ENCODE results near the gene COL4A6. TPM values are rescaled to one million over a fixed set of nuclear protein-coding genes. Genes with fewer than 3 reads are reported as not detected.

The COL4A6 gene
- total RNA-seq, 1 experiment from 2014 or later = 2.4 TPM

DNA sequence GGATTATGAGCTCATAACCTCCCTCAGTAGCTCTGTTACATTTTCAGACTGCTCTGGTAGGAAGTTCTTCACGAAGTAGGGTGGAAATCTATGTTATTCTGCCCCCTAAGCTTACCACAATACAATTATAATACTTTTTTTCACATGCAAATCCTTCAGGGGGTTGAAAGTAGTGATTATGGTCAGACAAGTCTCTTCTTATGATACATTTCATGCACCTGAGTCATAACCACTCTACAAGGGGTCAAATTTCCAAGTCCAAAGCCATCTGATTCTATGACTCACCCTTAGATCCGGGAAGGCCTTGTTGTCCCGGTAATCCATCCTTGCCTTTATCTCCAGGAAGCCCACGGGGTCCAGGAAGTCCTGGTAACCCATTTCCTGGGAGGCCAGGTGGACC lies 251.4 kb downstream of the COL4A6 start:
- H3K9me2 ChIP-seq (ENCODE audit: insufficient read depth) = no peaks in the 10 kb centered on the region
- ATAC-seq = peak; percentile 88
- CTCF ChIA-PET = no interaction called here
- H3K9me3 ChIP-seq (ENCODE audit: control insufficient read depth in 1 of 2, insufficient read depth in 1 of 2, low read depth in 1 of 2, low read length in 2 of 2) = no peaks in the 10 kb centered on the region
- no peak overlapping the region for H3K9ac ChIP-seq (ENCODE audit: low read length)
- intact Hi-C loops (cut with micrococcal nuclease) = no loop called here
- peak overlapping the region; percentile 62 for H3K4me2 ChIP-seq (ENCODE audit: low read length)
- H3K4me3 ChIP-seq (replicated peaks in 1 of 2; ENCODE audit: low read depth in 1 of 2, low read length in 2 of 2) = no peak overlapping the region
- TF ChIP-seq JUND (IDR thresholded peaks at IDR 0.05) (peak; percentile 77), TCF7L2 (IDR thresholded peaks at IDR 0.05; ENCODE audit: borderline replicate concordance, extremely low read depth, insufficient read depth, insufficient read length) (peak; percentile 72), FOSL1 (IDR thresholded peaks at IDR 0.05; ENCODE audit: low read depth) (peak; percentile 78), CBX3 (IDR thresholded peaks at IDR 0.05; ENCODE audit: low read depth) (0 out of 2 replicates have a peak, but pooled peaks have one; percentile 16), SRF (IDR thresholded peaks at IDR 0.05; ENCODE audit: low read depth) (no peak), SP1 (IDR thresholded peaks at IDR 0.05; ENCODE audit: low read depth) (peak; percentile 47)
- no peaks in the 10 kb centered on the region for H3K79me2 ChIP-seq (ENCODE audit: insufficient read depth, low read length)
- no peak overlapping the region for H2AFZ ChIP-seq (ENCODE audit: low read depth, low read length, poor library complexity, severe bottlenecking)
- H3K27me3 ChIP-seq (ENCODE audit: insufficient read depth, low read length) = no peaks in the 10 kb centered on the region
- no peaks in the 10 kb centered on the region for H3K36me3 ChIP-seq (ENCODE audit: control insufficient read depth in 1 of 2, insufficient read depth in 2 of 2, low read length in 2 of 2)
- POLR2A ChIA-PET = no interaction called here
- peaks cover 7 to 16% of the 10 kb centered on the region in 2 experiments; a peak in 3 of 4 replicates for H3K4me1 ChIP-seq (ENCODE audit: control insufficient read depth in 1 of 2, insufficient read depth in 2 of 2, low read length in 2 of 2)
- no peaks in the 10 kb centered on the region for H4K20me1 ChIP-seq (ENCODE audit: insufficient read depth)
- DNase-seq (ENCODE audit: low read depth, low spot score) = peak; percentile 46
- no TSS peak for BruUV-seq (replicated peaks)
- H3K27ac ChIP-seq (ENCODE audit: low read depth, low read length) = no peak overlapping the region
- RAD21 ChIA-PET (ENCODE audit: low non-redundant PET in 1 of 2, low total read pairs in 2 of 2, uncharacterized antibody in 2 of 2, unreplicated experiment in 2 of 2) = no interaction called here

DNA sequence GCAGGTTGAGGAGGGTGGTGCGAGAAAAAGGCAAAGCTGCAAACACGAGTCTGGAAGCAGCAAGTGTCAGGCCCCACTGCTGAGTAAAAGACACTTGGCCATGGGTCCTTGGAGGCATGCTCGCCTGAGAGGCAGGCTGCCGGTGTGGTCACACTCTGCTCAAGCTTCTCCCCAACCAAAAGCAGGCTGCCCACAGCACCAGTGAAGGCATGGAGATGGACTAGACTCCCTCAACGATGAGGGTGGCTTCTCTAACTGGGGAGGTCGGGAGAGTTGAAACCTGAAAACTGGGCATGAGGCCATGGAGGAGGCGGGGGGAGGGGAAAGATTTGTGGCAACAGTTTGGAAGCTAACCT lies 260.1 kb downstream of the COL4A6 start:
- no peak overlapping the region for H3K27ac ChIP-seq (ENCODE audit: low read depth, low read length)
- intact Hi-C loops (cut with micrococcal nuclease) = no loop called here
- no peaks in the 10 kb centered on the region for H3K4me1 ChIP-seq (ENCODE audit: control insufficient read depth in 1 of 2, insufficient read depth in 2 of 2, low read length in 2 of 2)
- no peaks in the 10 kb centered on the region for H3K27me3 ChIP-seq (ENCODE audit: insufficient read depth, low read length)
- no peak overlapping the region for H3K9ac ChIP-seq (ENCODE audit: low read length)
- no peaks in the 10 kb centered on the region for H4K20me1 ChIP-seq (ENCODE audit: insufficient read depth)
- ChIA-PET POLR2A (no interaction called here), CTCF (no interaction called here), RAD21 (ENCODE audit: low non-redundant PET in 1 of 2, low total read pairs in 2 of 2, uncharacterized antibody in 2 of 2, unreplicated experiment in 2 of 2) (no interaction called here)
- ATAC-seq (no peak), DNase-seq (ENCODE audit: low read depth, low spot score) (no peak)
- H3K9me3 ChIP-seq (ENCODE audit: control insufficient read depth in 1 of 2, insufficient read depth in 1 of 2, low read depth in 1 of 2, low read length in 2 of 2) = no peaks in the 10 kb centered on the region
- H3K9me2 ChIP-seq (ENCODE audit: insufficient read depth) = no peaks in the 10 kb centered on the region
- H3K79me2 ChIP-seq (ENCODE audit: insufficient read depth, low read length) = no peaks in the 10 kb centered on the region
- no peak overlapping the region for H3K4me3 ChIP-seq (replicated peaks in 1 of 2; ENCODE audit: low read depth in 1 of 2, low read length in 2 of 2)
- no peak overlapping the region for H2AFZ ChIP-seq (ENCODE audit: low read depth, low read length, poor library complexity, severe bottlenecking)
- no TSS peak for BruUV-seq (replicated peaks)
- H3K36me3 ChIP-seq (ENCODE audit: control insufficient read depth in 1 of 2, insufficient read depth in 2 of 2, low read length in 2 of 2) = no peaks in the 10 kb centered on the region
- no peak overlapping the region for H3K4me2 ChIP-seq (ENCODE audit: low read length)
- TF ChIP-seq REST (IDR thresholded peaks at IDR 0.05; ENCODE audit: low read depth) (no peak), SRF (IDR thresholded peaks at IDR 0.05; ENCODE audit: low read depth) (no peak), EZH2phosphoT487 (IDR thresholded peaks at IDR 0.05; ENCODE audit: borderline replicate concordance) (no peak), POLR2A (IDR thresholded peaks at IDR 0.05; ENCODE audit: borderline replicate concordance, extremely low read depth, insufficient read depth, insufficient read length) (no peak), SP1 (IDR thresholded peaks at IDR 0.05; ENCODE audit: low read depth) (no peak), EZH2 (IDR thresholded peaks at IDR 0.05) (no peak), JUND (IDR thresholded peaks at IDR 0.05) (no peak), POLR2AphosphoS5 (IDR thresholded peaks at IDR 0.05; ENCODE audit: low read depth, low read length) (no peak), CEBPB (IDR thresholded peaks at IDR 0.05; ENCODE audit: low read depth) (no peak), ZFX (IDR thresholded peaks at IDR 0.05) (no peak), FOSL1 (IDR thresholded peaks at IDR 0.05; ENCODE audit: low read depth) (no peak), EGR1 (IDR thresholded peaks at IDR 0.05; ENCODE audit: low read depth) (no peak), SIN3A (IDR thresholded peaks at IDR 0.05; ENCODE audit: low read depth) (no peak), YY1 (IDR thresholded peaks at IDR 0.05; ENCODE audit: extremely low read depth, insufficient replicate concordance, low read depth, low read length) (no peak)
- TF ChIP-seq, protein P1, sequence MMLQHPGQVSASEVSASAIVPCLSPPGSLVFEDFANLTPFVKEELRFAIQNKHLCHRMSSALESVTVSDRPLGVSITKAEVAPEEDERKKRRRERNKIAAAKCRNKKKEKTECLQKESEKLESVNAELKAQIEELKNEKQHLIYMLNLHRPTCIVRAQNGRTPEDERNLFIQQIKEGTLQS (IDR thresholded peaks at IDR 0.05) = no peak
- TF ChIP-seq, protein P2, sequence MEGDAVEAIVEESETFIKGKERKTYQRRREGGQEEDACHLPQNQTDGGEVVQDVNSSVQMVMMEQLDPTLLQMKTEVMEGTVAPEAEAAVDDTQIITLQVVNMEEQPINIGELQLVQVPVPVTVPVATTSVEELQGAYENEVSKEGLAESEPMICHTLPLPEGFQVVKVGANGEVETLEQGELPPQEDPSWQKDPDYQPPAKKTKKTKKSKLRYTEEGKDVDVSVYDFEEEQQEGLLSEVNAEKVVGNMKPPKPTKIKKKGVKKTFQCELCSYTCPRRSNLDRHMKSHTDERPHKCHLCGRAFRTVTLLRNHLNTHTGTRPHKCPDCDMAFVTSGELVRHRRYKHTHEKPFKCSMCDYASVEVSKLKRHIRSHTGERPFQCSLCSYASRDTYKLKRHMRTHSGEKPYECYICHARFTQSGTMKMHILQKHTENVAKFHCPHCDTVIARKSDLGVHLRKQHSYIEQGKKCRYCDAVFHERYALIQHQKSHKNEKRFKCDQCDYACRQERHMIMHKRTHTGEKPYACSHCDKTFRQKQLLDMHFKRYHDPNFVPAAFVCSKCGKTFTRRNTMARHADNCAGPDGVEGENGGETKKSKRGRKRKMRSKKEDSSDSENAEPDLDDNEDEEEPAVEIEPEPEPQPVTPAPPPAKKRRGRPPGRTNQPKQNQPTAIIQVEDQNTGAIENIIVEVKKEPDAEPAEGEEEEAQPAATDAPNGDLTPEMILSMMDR (IDR thresholded peaks at IDR 0.05 in 2 of 3, conservative IDR thresholded peaks at IDR 0.05 in 1 of 3; ENCODE audit: borderline replicate concordance in 1 of 3, insufficient read depth in 1 of 3, low read depth in 2 of 3, low read length in 2 of 3) = no peak
